GM11168 (cell line): ENCODE results near the gene CDK7.
"Not testable (repeated sequence)": the region's sequence is repeated elsewhere in the genome, so short reads cannot be mapped to it uniquely, and the experiment has no call there.

Experiments used
- in situ Hi-C: fragments of 300-500 bp; cut with MboI; formaldehyde crosslinking; loops from one replicate; pipeline ENCODE4 v1.12.0; 2022; ENCODE audit warnings: low sequenced_read_pairs; ENCODE audit not compliant: unreplicated experiment

The CDK7 gene

GRCh38 chr5:69234457-69235268 is at the start of gene CDK7:
Gene CDK7 (plus strand): TSS chr5:69234886. CDS start chr5:69234976, 90 bp downstream.
- in situ Hi-C loops: no loop called here

DNA sequence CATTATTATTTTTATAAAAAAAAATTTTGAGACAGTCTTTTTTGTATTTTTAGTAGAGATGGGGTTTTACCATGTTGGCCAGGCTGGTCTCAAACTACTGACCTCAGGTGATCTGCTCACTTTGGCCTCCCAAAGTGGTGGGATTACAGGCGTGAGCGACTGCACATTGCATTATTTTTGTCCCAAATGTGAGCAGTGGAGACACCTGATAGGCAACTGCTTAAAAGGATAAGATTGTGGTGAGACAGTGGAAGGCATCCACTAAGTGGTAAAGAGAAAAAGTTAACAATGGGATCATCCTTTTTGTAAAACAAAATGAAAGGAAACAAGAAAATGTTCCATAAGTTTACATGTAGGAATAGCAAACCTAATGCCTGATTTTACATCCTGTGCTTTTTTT is 47.3 kb upstream of the CDK7 start:
- in situ Hi-C loops: no loop called here

- in situ Hi-C loops: no loop called here
Measured at GRCh38 chr5:69188811-69189161, 45.9 kb upstream of the CDK7 start.

GRCh38 chr5:69189162-69190086 is 45.3 kb upstream of the CDK7 start, which contains the start of gene CENPH:
Gene CENPH (plus strand): TSS chr5:69189583. CDS start chr5:69189635, 52 bp downstream.
- in situ Hi-C loops: no loop called here

- in situ Hi-C loops: no loop called here
Measured at GRCh38 chr5:69202497-69202896, 32.2 kb upstream of the CDK7 start.

DNA sequence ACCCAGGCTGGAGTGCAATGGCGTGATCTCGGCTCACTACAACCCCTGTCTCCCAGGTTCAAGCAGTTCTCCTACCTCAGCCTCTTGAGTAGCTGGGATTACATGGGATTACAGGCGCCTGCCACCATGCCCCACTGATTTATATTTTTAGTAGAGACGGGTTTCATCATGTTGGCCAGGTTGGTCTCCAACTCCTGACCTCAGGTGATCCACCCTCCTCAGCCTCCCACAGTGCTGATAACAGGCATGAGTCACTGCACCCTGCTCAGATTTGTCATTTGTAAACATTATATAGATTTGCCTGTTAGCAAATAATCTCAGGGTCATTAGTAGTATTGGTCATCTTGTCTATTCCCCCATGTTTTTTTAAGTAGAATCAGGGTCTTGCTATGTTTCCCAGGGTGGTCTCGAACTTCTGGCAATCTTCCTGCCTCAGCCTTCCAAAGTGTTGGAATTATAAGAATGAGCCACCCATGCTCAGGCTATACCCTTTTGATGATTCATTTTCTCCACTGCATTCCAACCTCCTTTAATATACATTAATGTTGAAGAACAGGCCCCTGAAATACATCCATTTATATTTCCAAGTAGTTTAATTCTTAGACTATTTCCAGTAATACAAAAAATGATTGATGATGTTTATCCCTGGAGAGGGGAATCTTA is 28.0 kb upstream of the CDK7 start:
- in situ Hi-C loops: no loop called here

GRCh38 chr5:69209602-69210001 is 25.1 kb upstream of the CDK7 start:
- in situ Hi-C loops: no loop called here

DNA sequence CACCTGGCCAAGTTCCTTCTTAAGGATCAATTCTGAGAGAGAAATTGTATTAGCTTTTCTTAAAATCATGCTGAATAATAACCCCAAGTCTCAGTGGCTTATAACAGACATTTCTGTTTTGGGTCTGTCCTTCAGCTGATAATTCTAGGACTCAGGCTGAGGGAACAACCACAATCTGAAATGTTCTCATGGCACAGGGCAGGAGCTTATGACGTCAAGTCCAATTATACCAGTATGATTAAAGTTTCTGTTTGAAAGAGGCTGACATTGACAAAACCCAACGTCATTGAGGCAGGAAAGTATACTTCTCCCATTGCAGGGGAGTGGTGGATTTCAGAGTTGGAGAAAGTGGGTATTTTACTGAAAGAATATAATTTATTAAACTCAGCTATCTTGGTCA is 23.5 kb upstream of the CDK7 start:
- in situ Hi-C loops: no loop called here

- in situ Hi-C loops: no loop called here
Measured at GRCh38 chr5:69212022-69212421, 22.7 kb upstream of the CDK7 start.

DNA sequence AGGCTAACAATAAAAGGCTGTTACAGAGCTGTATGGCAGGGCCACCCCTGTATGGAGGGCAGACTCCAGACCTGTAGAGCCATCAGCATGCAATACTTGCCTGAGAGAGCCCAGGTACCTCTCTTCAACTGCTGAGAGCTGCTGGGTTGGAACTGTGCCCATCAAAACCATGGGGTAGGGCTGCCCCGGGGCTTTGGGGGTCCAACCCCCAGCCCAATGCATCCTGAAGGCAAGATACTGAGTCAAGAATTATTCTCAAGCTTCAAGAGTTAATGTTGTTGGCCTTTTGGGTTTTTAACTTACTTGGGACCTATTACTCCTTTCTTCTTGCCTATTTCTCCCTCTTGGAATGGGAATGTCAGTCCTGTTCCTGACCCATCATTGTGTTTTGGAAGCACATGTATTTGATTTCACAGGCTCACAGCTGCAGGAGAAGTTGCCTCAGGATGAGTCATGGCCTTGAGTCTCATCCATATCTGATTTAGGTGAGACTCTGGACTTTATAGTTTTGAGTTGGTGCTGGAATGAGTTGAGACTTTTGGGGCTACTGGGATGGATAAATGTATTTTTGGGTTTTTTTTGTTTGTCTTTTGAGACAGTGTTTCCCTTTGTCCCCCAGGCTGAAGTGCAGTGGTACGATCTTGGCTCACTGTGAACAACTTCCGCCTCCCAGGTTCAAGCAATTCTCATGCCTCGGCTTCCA is 21.0 kb upstream of the CDK7 start:
- in situ Hi-C loops: no loop called here

GRCh38 chr5:69217151-69217511 is 17.6 kb upstream of the CDK7 start:
- in situ Hi-C loops: no loop called here

DNA sequence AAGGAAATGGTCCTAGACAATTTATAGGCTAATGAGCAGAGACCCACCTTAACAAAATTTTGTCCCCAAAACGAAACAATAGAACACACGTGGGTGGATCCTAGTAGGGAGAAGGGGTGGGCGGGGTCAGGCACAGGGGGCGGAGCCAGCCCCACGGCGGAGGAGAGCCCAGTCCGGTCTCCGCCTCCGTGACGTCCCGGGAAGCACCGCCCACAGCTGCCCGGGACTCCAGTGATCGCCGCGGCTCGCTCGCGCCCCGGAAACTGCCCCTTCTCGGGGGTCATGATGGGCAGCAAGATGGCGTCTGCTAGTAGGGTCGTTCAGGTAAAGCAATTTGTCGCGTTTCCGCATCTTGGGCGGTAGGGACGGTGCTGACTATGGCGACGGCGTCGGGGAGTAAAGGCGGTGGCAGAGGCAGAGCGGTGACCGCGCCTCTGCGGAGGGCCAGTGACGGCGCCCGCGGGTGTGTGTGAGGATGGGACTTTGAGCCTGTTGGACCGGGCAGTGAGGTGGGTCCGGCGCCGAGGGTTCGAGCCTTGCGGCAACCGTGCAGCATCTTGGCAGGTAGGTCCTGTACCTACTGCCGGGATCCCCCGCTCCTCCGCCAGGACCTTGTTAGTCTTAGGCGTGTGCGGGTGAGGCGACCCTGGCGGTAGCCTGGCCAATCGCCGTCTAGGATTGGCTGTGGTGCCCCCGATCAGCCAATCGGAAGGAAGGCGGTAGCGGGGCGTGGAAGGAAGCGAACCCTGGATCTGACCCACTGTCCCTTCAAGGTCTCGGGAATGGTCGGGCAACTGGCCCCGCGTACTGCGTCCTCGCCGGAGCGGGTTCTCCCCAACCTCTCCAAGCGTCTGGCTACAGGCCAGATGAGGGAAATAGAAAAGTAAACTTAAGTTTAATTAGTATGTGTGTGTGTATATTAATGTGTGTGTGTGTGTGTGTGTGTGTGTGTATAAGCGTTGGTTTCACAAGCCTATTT is 16.8 kb upstream of the CDK7 start:
- in situ Hi-C loops: no loop called here

DNA sequence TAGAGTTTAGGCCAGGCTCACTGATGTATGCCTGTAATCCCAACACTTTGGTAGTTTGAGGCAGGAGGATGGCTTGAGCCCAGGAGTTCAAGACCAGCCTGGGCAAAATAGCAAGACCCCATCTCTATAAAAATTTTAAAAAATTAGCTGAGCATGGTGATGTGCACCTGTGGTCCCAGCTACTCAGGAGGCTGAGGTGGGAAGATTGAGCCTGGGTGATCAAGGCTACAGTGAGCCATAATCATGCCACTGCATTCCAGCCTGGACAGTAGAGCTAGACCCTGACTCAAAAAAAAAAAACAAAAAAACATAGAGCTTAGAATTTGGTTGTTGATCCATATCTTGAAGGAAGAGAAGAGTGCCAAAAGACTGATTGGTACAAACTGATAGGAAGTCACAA is 14.7 kb upstream of the CDK7 start:
- in situ Hi-C loops: no loop called here

- in situ Hi-C loops: not testable (repeated sequence)
Measured at GRCh38 chr5:69220371-69220770, 14.3 kb upstream of the CDK7 start.

- in situ Hi-C loops: not testable (repeated sequence)
Measured at GRCh38 chr5:69220833-69221232, 13.9 kb upstream of the CDK7 start.

- in situ Hi-C loops: no loop called here
Measured at GRCh38 chr5:69224520-69224919, 10.2 kb upstream of the CDK7 start.

DNA sequence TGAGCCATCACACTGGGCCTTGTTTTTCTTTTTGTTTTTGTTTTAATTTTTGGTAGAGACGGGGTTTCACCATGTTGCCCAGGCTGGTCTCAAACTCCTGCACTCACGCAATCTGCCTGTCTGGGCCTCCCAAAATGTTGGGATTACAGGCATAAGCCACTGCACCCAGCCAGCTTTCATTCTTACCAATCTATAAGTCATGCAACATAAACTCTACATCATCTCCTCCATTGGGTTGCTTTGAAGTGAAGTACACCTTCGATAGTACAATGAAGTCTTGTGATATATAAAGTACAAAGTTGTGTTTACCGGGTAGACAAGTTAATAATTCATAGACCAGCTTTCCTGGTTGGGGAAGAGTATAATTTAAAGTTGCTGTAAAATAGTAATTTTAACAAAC is 8.8 kb upstream of the CDK7 start:
- in situ Hi-C loops: no loop called here

GRCh38 chr5:69230181-69230580 is 4.5 kb upstream of the CDK7 start:
- in situ Hi-C loops: no loop called here

- in situ Hi-C loops: no loop called here
Measured at GRCh38 chr5:69231281-69231680, 3.4 kb upstream of the CDK7 start.
